H1 (cell line): Measurements from ENCODE around the gene CUX1. TPM values are rescaled to one million over a fixed set of nuclear protein-coding genes. Genes with fewer than 3 reads are reported as not detected.

ENCODE experiments used
- CTCF ChIA-PET: fragments of 300-600 bp; sonication (Branson Sonifier 250); formaldehyde crosslinking; loops from one replicate; lab custom pipeline; 2021; ENCODE audit not compliant: partially characterized antibody; lab: Charles Lee
- POLR2A ChIA-PET: fragments of 300-600 bp; sonication (Branson Sonifier 250); formaldehyde crosslinking; loops from one replicate; lab custom pipeline; 2021; ENCODE audit warnings: inconsistent platforms; ENCODE audit not compliant: partially characterized antibody; lab: Charles Lee
- DNase-seq, 2 experiments: peaks; one replicate each; pipeline versions ENCODE4 v3.0.0 to v3.0.0-alpha.2; 2010 to 2022; ENCODE audit warnings: low spot score in 2 of 2, low read depth in 1 of 2, mixed read lengths in 1 of 2
- FAIRE-seq: peaks from 2 replicates; lab custom pipeline; 2011; peaks lifted over from hg19 to GRCh38; lab: Jason Lieb, UNC
- H2AFZ ChIP-seq: 2 replicates; pipeline ENCODE4 v1.8.1; 2012; ENCODE audit warnings: low read length, inconsistent platforms
- H2AK5ac ChIP-seq: 2 replicates; pipeline ENCODE4 v1.6.1; 2013; ENCODE audit warnings: low read depth, low read length
- H2BK120ac ChIP-seq: replicated peaks from 2 replicates; pipeline ENCODE3; 2013; ENCODE audit warnings: low read depth, low read length, inconsistent platforms
- H2BK12ac ChIP-seq: 2 replicates; pipeline ENCODE4 v1.6.1; 2013; ENCODE audit warnings: low read depth, low read length
- H2BK15ac ChIP-seq: 2 replicates; pipeline ENCODE4 v1.6.1; 2013; ENCODE audit warnings: low read length
- H2BK20ac ChIP-seq: 2 replicates; pipeline ENCODE4 v1.6.1; 2013; ENCODE audit warnings: low read length
- H2BK5ac ChIP-seq: 2 replicates; pipeline ENCODE4 v1.6.1; 2013; ENCODE audit warnings: low read depth, low read length
- H3K14ac ChIP-seq: 2 replicates; pipeline ENCODE4 v1.6.1; 2013; ENCODE audit warnings: inconsistent platforms; ENCODE audit not compliant: insufficient read length
- H3K18ac ChIP-seq: 2 replicates; pipeline ENCODE4 v1.6.1; 2013; ENCODE audit warnings: low read length; ENCODE audit errors: extremely low read depth
- H3K23ac ChIP-seq: 2 replicates; pipeline ENCODE4 v1.6.1; 2013; ENCODE audit warnings: inconsistent platforms; ENCODE audit not compliant: insufficient read length
- H3K23me2 ChIP-seq: 2 replicates; pipeline ENCODE4 v1.6.1; 2013; ENCODE audit warnings: low read depth, low read length
- H3K27ac ChIP-seq: 2 replicates; pipeline ENCODE4 v1.6.1; 2011; ENCODE audit warnings: low read depth, low read length, inconsistent platforms
- H3K27me3 ChIP-seq, 4 experiments: replicated peaks in 1 of 4; 1 replicate in 1 of 4; 2 replicates in 3 of 4; pipeline versions ENCODE4 v1.6.1 to v1.8.1; 2011 to 2013; ENCODE audit warnings: low read length in 3 of 4, mild to moderate bottlenecking in 3 of 4, inconsistent platforms in 2 of 4, mixed read lengths in 2 of 4, moderate library complexity in 1 of 4; ENCODE audit not compliant: control insufficient read depth in 3 of 4, insufficient read depth in 3 of 4; ENCODE audit errors: extremely low read depth in 1 of 4
- H3K36me3 ChIP-seq, 4 experiments: 2 replicates each; pipeline versions ENCODE4 v1.6.1 to v1.8.1; 2011 to 2013; ENCODE audit warnings: mild to moderate bottlenecking in 4 of 4, low read length in 3 of 4, moderate library complexity in 2 of 4, control low read depth in 1 of 4, inconsistent platforms in 1 of 4; ENCODE audit not compliant: insufficient read depth in 4 of 4, control insufficient read depth in 2 of 4
- H3K4ac ChIP-seq: replicated peaks from 2 replicates; pipeline ENCODE3; 2013; ENCODE audit warnings: low read length, low read depth, mixed read lengths, inconsistent platforms; ENCODE audit not compliant: insufficient read length
- H3K4me1 ChIP-seq, 4 experiments: replicated peaks in 1 of 4; 1 replicate in 1 of 4; 2 replicates in 3 of 4; pipeline versions ENCODE4 v1.6.1 to v1.8.1; 2011 to 2013; ENCODE audit warnings: low read length in 3 of 4, inconsistent platforms in 2 of 4, mixed read lengths in 1 of 4; ENCODE audit not compliant: insufficient read depth in 4 of 4, control insufficient read depth in 3 of 4
- H3K4me2 ChIP-seq, 2 experiments: 2 replicates each; pipeline versions ENCODE4 v1.6.1 to v1.8.1; 2011 to 2013; ENCODE audit warnings: low read depth in 2 of 2, low read length in 2 of 2, control low read depth in 1 of 2, inconsistent platforms in 1 of 2, mild to moderate bottlenecking in 1 of 2; ENCODE audit not compliant: insufficient read depth in 1 of 2
- H3K4me3 ChIP-seq, 4 experiments: fragments of 200-600, 300-600 bp in 1 of 4; sonication (generic), shearing (Covaris generic), sonication (Bioruptor Twin) in 1 of 4; 2 replicates each; pipeline versions ENCODE4 v1.5.1 to v1.8.1; 2011 to 2016; ENCODE audit warnings: low read length in 4 of 4, low read depth in 3 of 4, control low read depth in 2 of 4, inconsistent platforms in 2 of 4, mild to moderate bottlenecking in 2 of 4, mixed read lengths in 1 of 4, moderate library complexity in 1 of 4; ENCODE audit not compliant: insufficient read depth in 2 of 4; ENCODE audit errors: extremely low read depth in 1 of 4
- H3K56ac ChIP-seq: replicated peaks from 2 replicates; pipeline ENCODE3; 2013; ENCODE audit warnings: low read depth, mild to moderate bottlenecking, mixed read lengths, low read length, inconsistent platforms; ENCODE audit not compliant: insufficient read length
- H3K79me1 ChIP-seq: 2 replicates; pipeline ENCODE4 v1.6.1; 2013; ENCODE audit warnings: low read depth, low read length, control low read depth
- H3K79me2 ChIP-seq, 2 experiments: 2 replicates each; pipeline versions ENCODE4 v1.6.1 to v1.8.1; 2012 to 2013; ENCODE audit warnings: low read length in 2 of 2, mild to moderate bottlenecking in 2 of 2, inconsistent platforms in 1 of 2; ENCODE audit not compliant: insufficient read depth in 2 of 2, control insufficient read depth in 1 of 2
- H3K9ac ChIP-seq, 4 experiments: replicated peaks in 1 of 4; 1 replicate in 1 of 4; 2 replicates in 3 of 4; pipeline versions ENCODE4 v1.6.1 to v1.8.1; 2011 to 2013; ENCODE audit warnings: low read depth in 3 of 4, low read length in 3 of 4, control low read depth in 2 of 4, mild to moderate bottlenecking in 2 of 4, moderate library complexity in 2 of 4, inconsistent platforms in 1 of 4; ENCODE audit errors: extremely low read depth in 1 of 4
- H3K9me3 ChIP-seq, 2 experiments: 2 replicates each; pipeline versions ENCODE4 v1.6.1 to v1.8.1; 2012 to 2013; ENCODE audit warnings: mild to moderate bottlenecking in 2 of 2, moderate library complexity in 2 of 2, control low read depth in 1 of 2, inconsistent platforms in 1 of 2, low read depth in 1 of 2, low read length in 1 of 2, mixed read lengths in 1 of 2; ENCODE audit not compliant: insufficient read depth in 2 of 2
- H4K20me1 ChIP-seq, 2 experiments: replicated peaks in 1 of 2; 2 replicates each; pipeline versions ENCODE3 to v1.8.1; 2011 to 2013; ENCODE audit warnings: inconsistent platforms in 2 of 2, low read length in 2 of 2, mild to moderate bottlenecking in 1 of 2; ENCODE audit not compliant: insufficient read depth in 2 of 2, control insufficient read depth in 1 of 2
- H4K5ac ChIP-seq: 2 replicates; pipeline ENCODE4 v1.6.1; 2013; ENCODE audit warnings: low read length, low read depth, mixed read lengths, inconsistent platforms; ENCODE audit not compliant: insufficient read length
- H4K8ac ChIP-seq: 2 replicates; pipeline ENCODE4 v1.8.0; 2013; ENCODE audit warnings: mild to moderate bottlenecking, moderate library complexity, low read length, inconsistent platforms; ENCODE audit not compliant: insufficient read depth; ENCODE audit errors: extremely low read depth
- H4K91ac ChIP-seq: replicated peaks from 2 replicates; pipeline ENCODE3; 2013; ENCODE audit warnings: low read length, mixed read lengths, inconsistent platforms; ENCODE audit not compliant: insufficient read length
- CBX5 ChIP-seq: fragments of 300-800, 300-1000 bp; sonication (generic); IDR thresholded peaks from 2 replicates; pipeline ENCODE4 v1.7.1; 2016; ENCODE audit warnings: antibody characterized with exemption, low read length, low read depth
- CREB1 ChIP-seq: IDR thresholded peaks from 2 replicates; pipeline ENCODE4 v1.6.1; 2012; ENCODE audit warnings: inconsistent platforms
- HDAC6 ChIP-seq: IDR thresholded peaks from one replicate; pipeline ENCODE4 v1.7.1; 2012; ENCODE audit warnings: low read depth, mild to moderate bottlenecking, inconsistent platforms, low read length, moderate library complexity
- KDM1A ChIP-seq: fragments of 200-600, 300-600 bp; sonication (generic); IDR thresholded peaks from 2 replicates; pipeline ENCODE4 v1.7.1; 2016; ENCODE audit warnings: mild to moderate bottlenecking, low read length, borderline replicate concordance
- MAFK ChIP-seq: IDR thresholded peaks from 2 replicates; pipeline ENCODE4 v1.6.1; 2012; ENCODE audit warnings: low read depth, mild to moderate bottlenecking, improper control_type of control experiment, low read length
- MAX ChIP-seq: IDR thresholded peaks from 2 replicates; pipeline ENCODE4 v1.6.1; 2012; ENCODE audit warnings: inconsistent platforms
- POLR2AphosphoS5 ChIP-seq: IDR thresholded peaks from 2 replicates; pipeline ENCODE4 v1.6.1; 2011; ENCODE audit warnings: low read depth, low read length
- RNF2 ChIP-seq: fragments of 200-900, 300-1000 bp; sonication (generic); IDR thresholded peaks from 2 replicates; pipeline ENCODE4 v1.7.1; 2016; ENCODE audit warnings: borderline replicate concordance, low read depth, mild to moderate bottlenecking, antibody characterized with exemption, low read length; ENCODE audit not compliant: poor library complexity, severe bottlenecking; ENCODE audit errors: missing control alignments
- RXRA ChIP-seq: IDR thresholded peaks from 2 replicates; pipeline ENCODE4 v1.6.1; 2011; ENCODE audit warnings: low read depth, mild to moderate bottlenecking, low read length, moderate library complexity; ENCODE audit not compliant: insufficient read depth
- SUZ12 ChIP-seq: fragments of 200-600 bp; sonication (generic); IDR thresholded peaks from 2 replicates; pipeline ENCODE4 v1.6.1; 2012; ENCODE audit warnings: mild to moderate bottlenecking, inconsistent platforms, low read length, moderate library complexity, mixed read lengths
- TEAD4 ChIP-seq: IDR thresholded peaks from 2 replicates; pipeline ENCODE4 v1.6.1; 2012; ENCODE audit warnings: low read depth, low read length, inconsistent platforms, mixed read lengths
- ZNF274 ChIP-seq: IDR thresholded peaks from 2 replicates; pipeline ENCODE4 v1.7.0; 2012; ENCODE audit warnings: low read length, borderline replicate concordance; ENCODE audit errors: extremely low read depth
- WGBS, 2 experiments: shearing (Covaris generic) in 1 of 2; methylation state at CpG; one replicate each; pipeline versions ENCODE4 v1.1.6 to v1.1.7; 2013 to 2015; ENCODE audit warnings: low lambda C conversion rate in 2 of 2, mixed read lengths in 2 of 2, inconsistent platforms in 1 of 2, low coverage in 1 of 2, missing lambda C conversion rate in 1 of 2; ENCODE audit not compliant: insufficient replicate concordance in 2 of 2, insufficient coverage in 1 of 2, insufficient read length in 1 of 2; ENCODE audit errors: extremely low coverage in 1 of 2, missing lambda C conversion rate in 1 of 2; 5-methylcytosine and 5-hydroxymethylcytosine counted together
- polyA plus RNA-seq, 7 experiments: library from polyadenylated mRNA; depleted of rRNA in 3 of 7; stranded (reverse) in 5 of 7; unstranded in 2 of 7; fragments of >200 nt in 5 of 7; fragments of 200-250 nt in 2 of 7; gene quantifications; 1 replicate in 5 of 7; 2 replicates in 1 of 7; 4 replicates in 1 of 7; pipeline versions ENCODE4 v1.2.1 to v1.2.3, GENCODE V29; 2011 to 2013; ENCODE audit warnings: missing spikeins in 2 of 7, mixed read lengths in 2 of 7
- total RNA-seq: library from RNA; stranded (reverse); fragmentation: NEBNext Ultra II Directional; extraction: Animal tissue kit (Norgen Biotek cat#: 25700); gene quantifications from 2 replicates; pipeline ENCODE4 v1.2.1, GENCODE V29; 2021
- TF ChIP-seq, protein P1 (sequence below): IDR thresholded peaks from 2 replicates; pipeline ENCODE4 v1.6.1; 2011; ENCODE audit warnings: low read length, improper control_type of control experiment

The CUX1 gene
- total and polyA plus RNA-seq, 2 of the 8 experiments (the other 6 are each of a cell fraction or from before 2014, with no cell fraction given), result 21.6 to 65.9 TPM

DNA sequence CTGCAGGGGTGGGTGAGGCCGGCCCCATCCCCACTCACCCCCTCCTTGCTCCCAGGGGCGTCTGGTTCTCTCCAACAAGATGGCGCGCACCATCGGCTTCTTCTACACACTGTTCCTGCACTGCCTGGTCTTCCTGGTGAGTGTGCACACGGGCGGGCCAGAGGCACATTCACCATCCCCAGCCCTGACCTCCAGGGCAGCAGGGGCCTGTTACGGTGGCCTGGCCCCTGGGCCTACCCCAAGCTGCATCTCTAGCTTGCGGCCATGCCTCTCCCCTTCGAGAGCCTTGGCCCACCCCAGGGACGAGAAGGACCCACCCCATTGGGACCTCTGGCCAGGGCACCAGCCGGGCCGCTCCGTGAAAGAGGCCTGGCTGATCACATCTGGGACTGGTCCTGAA, 464.4 kb downstream of the CUX1 start:
- ChIA-PET POLR2A (interaction anchor here (1.5 kb wide), 1 partner anchor 115 kb away, joined by 3 read pairs; no protein-coding TSS in a partner anchor), CTCF (interaction anchor here (0.6 to 7.5 kb wide), 6 partner anchors 10 to 122 kb away, joined by 3 to 118 read pairs (median 7); partner anchors contain the start of gene PRKRIP1)
- Histone ChIP-seq H4K91ac (no peak overlapping the region), H3K14ac (no peak overlapping the region), H3K56ac (no peak overlapping the region), H3K79me1 (no peaks in the 10 kb centered on the region), H4K8ac (no peak overlapping the region), H3K9ac (no peak overlapping the region), H3K4me2 (no peak overlapping the region), H3K27ac (no peak overlapping the region), H3K23me2 (peaks cover 5% of the 10 kb centered on the region; the same call in 1 of the 2 replicates), H3K9me3 (no peaks in the 10 kb centered on the region), H2AFZ (no peak overlapping the region), H2BK20ac (no peak overlapping the region), H3K27me3 (peaks cover 0 to 4% (median 3%) of the 10 kb centered on the region in 4 experiments; a peak in 3 of 7 replicates), H3K23ac (no peak overlapping the region), H3K4ac (no peak overlapping the region), H4K5ac (no peak overlapping the region), H3K18ac (no peak overlapping the region), H2BK15ac (no peak overlapping the region), H2BK5ac (no peak overlapping the region), H3K4me3 (no peak overlapping the region), H2BK12ac (no peak overlapping the region), H3K4me1 (peaks cover 2 to 16% (median 8%) of the 10 kb centered on the region in 4 experiments), H3K79me2 (no peaks in the 10 kb centered on the region), H3K36me3 (no peaks in the 10 kb centered on the region), H2BK120ac (no peak overlapping the region), H4K20me1 (no peaks in the 10 kb centered on the region), H2AK5ac (no peak overlapping the region)
- DNase-seq (no peak), FAIRE-seq (no peak)
- WGBS, 2 experiments, result 88% methylated on average over 12 of the region's 14 CpGs; no CpG with 5 or more reads in 1 of the 2 experiments
- TF ChIP-seq RNF2 (no peak), ZNF274 (no peak), KDM1A (no peak), SUZ12 (no peak), MAX (no peak), POLR2AphosphoS5 (no peak), TEAD4 (no peak), CBX5 (no peak), CREB1 (no peak), HDAC6 (no peak), RXRA (no peak), MAFK (no peak)
- TF ChIP-seq, protein P1, sequence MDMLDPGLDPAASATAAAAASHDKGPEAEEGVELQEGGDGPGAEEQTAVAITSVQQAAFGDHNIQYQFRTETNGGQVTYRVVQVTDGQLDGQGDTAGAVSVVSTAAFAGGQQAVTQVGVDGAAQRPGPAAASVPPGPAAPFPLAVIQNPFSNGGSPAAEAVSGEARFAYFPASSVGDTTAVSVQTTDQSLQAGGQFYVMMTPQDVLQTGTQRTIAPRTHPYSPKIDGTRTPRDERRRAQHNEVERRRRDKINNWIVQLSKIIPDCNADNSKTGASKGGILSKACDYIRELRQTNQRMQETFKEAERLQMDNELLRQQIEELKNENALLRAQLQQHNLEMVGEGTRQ, result no peak
